ENCODE data around the gene MAPKAP1.

GRCh38 chr9:125484350-125485282, 222.4 kb downstream of the MAPKAP1 start:
- TF ChIP-seq POLR2A (IDR thresholded peaks at IDR 0.05; ENCODE audit: low read depth, low read length) (no peak), POLR2AphosphoS5 (IDR thresholded peaks at IDR 0.05; ENCODE audit: low read depth, low read length) (no peak), TAF1 (IDR thresholded peaks at IDR 0.05; ENCODE audit: low read depth, low read length) (no peak), PAX5 (IDR thresholded peaks at IDR 0.05; ENCODE audit: insufficient read depth, low read length, severe bottlenecking) (no peak), SPI1 (IDR thresholded peaks at IDR 0.05; ENCODE audit: low read depth, low read length) (no peak)
